GM21529 (cell line): ENCODE results near the gene GOLGA6C.
"Not testable (repeated sequence)": the region's sequence is repeated elsewhere in the genome, so short reads cannot be mapped to it uniquely, and the experiment has no call there.

ENCODE experiments used
- ATAC-seq: cut with Tn5 transposase; IDR thresholded peaks from one replicate; pipeline ENCODE4 v1.9.1; 2021; ENCODE audit not compliant: unreplicated experiment

Gene GOLGA6C

GRCh38 chr15:75258034-75258433 lies at the start of gene GOLGA6C:
Gene GOLGA6C (plus strand): TSS chr15:75258334. CDS start chr15:75258599, 265 bp downstream.
- not testable (repeated sequence) for ATAC-seq

GRCh38 chr15:75208501-75209288 lies 49.4 kb upstream of the GOLGA6C start:
- ATAC-seq, result no peak

GRCh38 chr15:75209289-75209676 lies 48.9 kb upstream of the GOLGA6C start:
- no peak for ATAC-seq

- no peak for ATAC-seq
Measured at GRCh38 chr15:75210811-75211230, 47.3 kb upstream of the GOLGA6C start.

- ATAC-seq, result no peak
Measured at GRCh38 chr15:75211436-75212199, 46.5 kb upstream of the GOLGA6C start.

- no peak for ATAC-seq
Measured at GRCh38 chr15:75212200-75212858, 45.8 kb upstream of the GOLGA6C start.

- ATAC-seq, result no peak
Measured at GRCh38 chr15:75213212-75213767, 44.8 kb upstream of the GOLGA6C start.

- no peak for ATAC-seq
Measured at GRCh38 chr15:75213768-75214221, 44.3 kb upstream of the GOLGA6C start.

- no peak for ATAC-seq
Measured at GRCh38 chr15:75214293-75215096, 43.6 kb upstream of the GOLGA6C start.

GRCh38 chr15:75215107-75216004 lies 42.8 kb upstream of the GOLGA6C start:
- ATAC-seq, result no peak

GRCh38 chr15:75217012-75217411 lies 41.1 kb upstream of the GOLGA6C start:
- no peak for ATAC-seq

- ATAC-seq, result not testable (repeated sequence)
Measured at GRCh38 chr15:75217574-75217973, 40.6 kb upstream of the GOLGA6C start.

- ATAC-seq, result not testable (repeated sequence)
Measured at GRCh38 chr15:75219507-75219929, 38.6 kb upstream of the GOLGA6C start.

GRCh38 chr15:75223688-75224087 lies 34.4 kb upstream of the GOLGA6C start:
- no peak for ATAC-seq

- ATAC-seq, result no peak
Measured at GRCh38 chr15:75224281-75224680, 33.9 kb upstream of the GOLGA6C start.

- not testable (repeated sequence) for ATAC-seq
Measured at GRCh38 chr15:75225102-75225836, 32.9 kb upstream of the GOLGA6C start.

- ATAC-seq, result no peak
Measured at GRCh38 chr15:75225951-75226732, 32.0 kb upstream of the GOLGA6C start.

- not testable (repeated sequence) for ATAC-seq
Measured at GRCh38 chr15:75227112-75227511, 31.0 kb upstream of the GOLGA6C start.
